Fibroblast of lung (primary cell): Measurements from ENCODE around the gene CEACAM5.

Experiments used
- CTCF ChIP-seq, 2 donors: IDR thresholded peaks in 1 of 2; conservative IDR thresholded peaks in 1 of 2; 1 replicate in 1 of 2; 2 replicates in 1 of 2; pipeline ENCODE4 v1.5.1; 2011 to 2012; ENCODE audit warnings: low read length in 2 of 2, control low read depth in 1 of 2, inconsistent platforms in 1 of 2, low read depth in 1 of 2, mild to moderate bottlenecking in 1 of 2
- EZH2 ChIP-seq: IDR thresholded peaks from 2 replicates; pipeline ENCODE4 v1.5.1; 2012; ENCODE audit warnings: low read length, control low read depth, mild to moderate bottlenecking; ENCODE audit errors: missing control alignments

- TF ChIP-seq CTCF (conservative IDR thresholded peaks at IDR 0.05 in 1 of 2, IDR thresholded peaks at IDR 0.05 in 1 of 2; ENCODE audit: low read depth in 1 of 2, low read length in 2 of 2) (no peak), EZH2 (no peak)
Observed at GRCh38 chr19:41748012-41748411, 39.6 kb downstream of the CEACAM5 start.
